Testis (tissue), 2 donors: Measurements from ENCODE around the gene NTM.

Experiments
- CTCF ChIP-seq, 3 experiments: fragments of 450-650 bp in 2 of 3; fragments of 200-600 bp in 1 of 3; sonication (generic) in 1 of 3; IDR thresholded peaks; one replicate each; pipeline ENCODE4 v1.5.1; 2016 to 2019; ENCODE audit warnings: antibody characterized with exemption in 3 of 3, mild to moderate bottlenecking in 2 of 3, moderate library complexity in 1 of 3
- POLR2A ChIP-seq: fragments of 450-650 bp; IDR thresholded peaks from one replicate; pipeline ENCODE4 v1.6.1; 2017; ENCODE audit warnings: antibody characterized with exemption, mild to moderate bottlenecking, moderate library complexity

GRCh38 chr11:132137981-132138313 lies 767.5 kb downstream of the NTM start:
- TF ChIP-seq CTCF (IDR thresholded peaks at IDR 0.05) (no peak), POLR2A (no peak)
